ENCODE data around the gene PARD6A.

Gene PARD6A

DNA sequence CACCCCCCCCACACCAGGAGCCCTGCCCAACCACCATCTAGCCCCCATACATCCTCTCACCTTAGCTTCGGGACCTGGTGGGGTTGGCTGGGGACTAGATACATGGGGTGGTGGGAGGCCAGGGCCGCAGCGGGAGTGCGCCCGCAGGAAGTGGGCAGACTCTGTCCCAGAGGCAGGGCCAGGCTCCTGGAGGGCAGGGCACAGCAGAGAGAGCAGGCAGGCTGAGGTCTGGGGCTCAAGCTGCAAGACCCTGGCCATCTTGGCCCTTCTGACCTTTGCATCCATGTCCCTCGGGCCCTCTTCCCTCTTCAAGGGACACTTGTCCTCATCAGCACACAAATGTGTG lies 3.1 kb downstream of the PARD6A start (continued):
- TF ChIP-seq, protein P1, sequence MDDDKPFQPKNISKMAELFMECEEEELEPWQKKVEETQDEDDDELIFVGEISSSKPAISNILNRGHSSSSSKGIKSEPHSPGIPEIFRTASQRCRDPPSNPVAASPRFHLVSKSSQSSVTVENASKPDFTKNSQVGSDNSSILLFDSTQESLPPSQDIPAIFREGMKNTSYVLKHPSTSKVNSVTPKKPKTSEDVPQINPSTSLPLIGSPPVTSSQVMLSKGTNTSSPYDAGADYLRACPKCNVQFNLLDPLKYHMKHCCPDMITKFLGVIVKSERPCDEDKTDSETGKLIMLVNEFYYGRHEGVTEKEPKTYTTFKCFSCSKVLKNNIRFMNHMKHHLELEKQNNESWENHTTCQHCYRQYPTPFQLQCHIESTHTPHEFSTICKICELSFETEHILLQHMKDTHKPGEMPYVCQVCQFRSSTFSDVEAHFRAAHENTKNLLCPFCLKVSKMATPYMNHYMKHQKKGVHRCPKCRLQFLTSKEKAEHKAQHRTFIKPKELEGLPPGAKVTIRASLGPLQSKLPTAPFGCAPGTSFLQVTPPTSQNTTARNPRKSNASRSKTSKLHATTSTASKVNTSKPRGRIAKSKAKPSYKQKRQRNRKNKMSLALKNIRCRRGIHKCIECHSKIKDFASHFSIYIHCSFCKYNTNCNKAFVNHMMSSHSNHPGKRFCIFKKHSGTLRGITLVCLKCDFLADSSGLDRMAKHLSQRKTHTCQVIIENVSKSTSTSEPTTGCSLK (tag by site-specific recombination; IDR thresholded peaks at IDR 0.05): no peak

DNA sequence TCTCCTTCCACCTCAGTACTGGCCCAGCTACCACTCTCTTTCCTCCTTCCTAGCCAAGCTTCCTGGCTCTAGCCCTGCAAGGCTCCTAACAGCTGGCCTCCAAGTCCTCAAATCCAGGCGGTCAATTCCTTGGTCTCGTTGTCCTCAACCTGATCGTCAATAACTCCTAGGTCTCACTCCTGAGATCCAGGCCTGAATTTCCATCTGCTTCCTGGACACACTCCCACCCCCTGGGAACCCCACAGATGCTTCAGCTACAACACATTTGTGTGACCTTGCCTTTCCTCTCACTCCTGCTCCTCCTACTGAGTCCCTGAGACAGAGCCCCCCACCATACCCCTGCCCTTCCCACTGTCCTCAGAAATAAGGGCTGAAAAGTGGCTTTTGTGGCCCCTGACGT lies 3.5 kb downstream of the PARD6A start:
- Histone ChIP-seq H3K9me3 (ENCODE audit: control insufficient read depth, insufficient read depth, low read depth, low read length) (no peaks in the 10 kb centered on the region), H3K36me3 (ENCODE audit: control insufficient read depth in 2 of 2, insufficient read depth in 1 of 2, low read length in 2 of 2) (peaks cover 0 to 37% of the 10 kb centered on the region in 2 experiments; a peak in 1 of 3 replicates), H3K27ac (ENCODE audit: extremely low read depth, low read depth, low read length) (no peak overlapping the region), H3K4me3 (ENCODE audit: low read depth, low read length) (no peak overlapping the region), H3K4me1 (ENCODE audit: control insufficient read depth, insufficient read depth, low read length) (0 out of 2 replicates have a peak, but pooled peaks cover under 1% of the 10 kb centered on the region)
- POLR2A ChIA-PET: interaction anchor here (0.6 kb wide), 1 partner anchor 271 kb away, joined by 3 read pairs; no protein-coding TSS in a partner anchor
- no peak for TF ChIP-seq ZNF114 (tag by site-specific recombination; IDR thresholded peaks at IDR 0.05)
- no peak for TF ChIP-seq ZNF24 (tag by site-specific recombination; IDR thresholded peaks at IDR 0.05)
- TF ChIP-seq ZNF266 (tag by site-specific recombination; IDR thresholded peaks at IDR 0.05; ENCODE audit: low read depth): no peak
- TF ChIP-seq ZNF830 (tag by site-specific recombination; IDR thresholded peaks at IDR 0.05; ENCODE audit: low read depth): no peak
- no peak for TF ChIP-seq ZNF19 (tag by site-specific recombination; IDR thresholded peaks at IDR 0.05; ENCODE audit: low read depth)
- TF ChIP-seq ZNF768 (tag by site-specific recombination; IDR thresholded peaks at IDR 0.05): no peak
- CTCF ChIA-PET: interaction anchor here (1.0 to 1.3 kb wide), 3 partner anchors 8 to 143 kb away, joined by 3 to 6 read pairs (median 3); no protein-coding TSS in a partner anchor

DNA sequence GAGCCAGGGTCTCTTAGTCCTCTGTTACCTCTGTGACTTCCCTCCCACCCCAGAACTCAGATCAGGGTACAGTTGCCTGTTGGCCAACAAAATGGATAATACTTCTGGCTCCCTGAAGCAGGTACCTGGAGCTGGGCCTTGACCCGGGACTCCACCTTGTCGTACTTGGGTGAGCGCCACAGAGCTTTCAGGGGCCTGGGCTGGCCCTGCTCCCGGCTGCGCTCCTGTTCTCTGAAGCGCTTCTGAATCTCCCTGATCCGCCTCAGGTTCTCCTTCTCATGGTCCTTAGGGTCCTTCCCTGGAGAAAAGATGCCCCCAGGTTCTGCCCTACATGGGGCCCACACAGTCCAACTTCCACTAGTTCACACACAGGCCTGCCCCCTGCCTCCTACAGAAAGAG lies 4.1 kb downstream of the PARD6A start:
- ChIA-PET POLR2A (no interaction called here), CTCF (interaction anchor here (1.3 kb wide), 2 partner anchors 9 to 144 kb away, joined by 3 to 6 read pairs; no protein-coding TSS in a partner anchor)
- H3K36me3 ChIP-seq (ENCODE audit: control insufficient read depth in 2 of 2, insufficient read depth in 1 of 2, low read length in 2 of 2): peaks cover 0 to 37% of the 10 kb centered on the region in 2 experiments; a peak in 1 of 3 replicates
- H3K27ac ChIP-seq (ENCODE audit: extremely low read depth, low read depth, low read length): no peak overlapping the region
- H3K4me1 ChIP-seq (ENCODE audit: control insufficient read depth, insufficient read depth, low read length): no peaks in the 10 kb centered on the region
- no peak overlapping the region for H3K4me3 ChIP-seq (ENCODE audit: low read depth, low read length)
- H3K9me3 ChIP-seq (ENCODE audit: control insufficient read depth, insufficient read depth, low read depth, low read length): no peaks in the 10 kb centered on the region
- TF ChIP-seq, protein P2, sequence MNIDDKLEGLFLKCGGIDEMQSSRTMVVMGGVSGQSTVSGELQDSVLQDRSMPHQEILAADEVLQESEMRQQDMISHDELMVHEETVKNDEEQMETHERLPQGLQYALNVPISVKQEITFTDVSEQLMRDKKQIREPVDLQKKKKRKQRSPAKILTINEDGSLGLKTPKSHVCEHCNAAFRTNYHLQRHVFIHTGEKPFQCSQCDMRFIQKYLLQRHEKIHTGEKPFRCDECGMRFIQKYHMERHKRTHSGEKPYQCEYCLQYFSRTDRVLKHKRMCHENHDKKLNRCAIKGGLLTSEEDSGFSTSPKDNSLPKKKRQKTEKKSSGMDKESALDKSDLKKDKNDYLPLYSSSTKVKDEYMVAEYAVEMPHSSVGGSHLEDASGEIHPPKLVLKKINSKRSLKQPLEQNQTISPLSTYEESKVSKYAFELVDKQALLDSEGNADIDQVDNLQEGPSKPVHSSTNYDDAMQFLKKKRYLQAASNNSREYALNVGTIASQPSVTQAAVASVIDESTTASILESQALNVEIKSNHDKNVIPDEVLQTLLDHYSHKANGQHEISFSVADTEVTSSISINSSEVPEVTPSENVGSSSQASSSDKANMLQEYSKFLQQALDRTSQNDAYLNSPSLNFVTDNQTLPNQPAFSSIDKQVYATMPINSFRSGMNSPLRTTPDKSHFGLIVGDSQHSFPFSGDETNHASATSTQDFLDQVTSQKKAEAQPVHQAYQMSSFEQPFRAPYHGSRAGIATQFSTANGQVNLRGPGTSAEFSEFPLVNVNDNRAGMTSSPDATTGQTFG (tag by site-specific recombination; IDR thresholded peaks at IDR 0.05; ENCODE audit: borderline replicate concordance): no peak
- TF ChIP-seq ZNF223 (tag by site-specific recombination; IDR thresholded peaks at IDR 0.05) (no peak), ZNF140 (tag by site-specific recombination; IDR thresholded peaks at IDR 0.05) (no peak), ZNF610 (tag by site-specific recombination; IDR thresholded peaks at IDR 0.05; ENCODE audit: borderline replicate concordance) (no peak), ZNF658 (tag by site-specific recombination; IDR thresholded peaks at IDR 0.05) (no peak), ZNF221 (tag by site-specific recombination; IDR thresholded peaks at IDR 0.05; ENCODE audit: borderline replicate concordance) (no peak), ZNF335 (tag by site-specific recombination; conservative IDR thresholded peaks at IDR 0.05) (no peak), GLIS2 (tag by site-specific recombination; IDR thresholded peaks at IDR 0.05) (no peak), KLF1 (tag by site-specific recombination; IDR thresholded peaks at IDR 0.05) (no peak), ZSCAN16 (tag by site-specific recombination; IDR thresholded peaks at IDR 0.05) (no peak)
- TF ChIP-seq, protein P3, sequence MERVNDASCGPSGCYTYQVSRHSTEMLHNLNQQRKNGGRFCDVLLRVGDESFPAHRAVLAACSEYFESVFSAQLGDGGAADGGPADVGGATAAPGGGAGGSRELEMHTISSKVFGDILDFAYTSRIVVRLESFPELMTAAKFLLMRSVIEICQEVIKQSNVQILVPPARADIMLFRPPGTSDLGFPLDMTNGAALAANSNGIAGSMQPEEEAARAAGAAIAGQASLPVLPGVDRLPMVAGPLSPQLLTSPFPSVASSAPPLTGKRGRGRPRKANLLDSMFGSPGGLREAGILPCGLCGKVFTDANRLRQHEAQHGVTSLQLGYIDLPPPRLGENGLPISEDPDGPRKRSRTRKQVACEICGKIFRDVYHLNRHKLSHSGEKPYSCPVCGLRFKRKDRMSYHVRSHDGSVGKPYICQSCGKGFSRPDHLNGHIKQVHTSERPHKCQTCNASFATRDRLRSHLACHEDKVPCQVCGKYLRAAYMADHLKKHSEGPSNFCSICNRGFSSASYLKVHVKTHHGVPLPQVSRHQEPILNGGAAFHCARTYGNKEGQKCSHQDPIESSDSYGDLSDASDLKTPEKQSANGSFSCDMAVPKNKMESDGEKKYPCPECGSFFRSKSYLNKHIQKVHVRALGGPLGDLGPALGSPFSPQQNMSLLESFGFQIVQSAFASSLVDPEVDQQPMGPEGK (tag by site-specific recombination; IDR thresholded peaks at IDR 0.05): no peak
- TF ChIP-seq, protein P4, sequence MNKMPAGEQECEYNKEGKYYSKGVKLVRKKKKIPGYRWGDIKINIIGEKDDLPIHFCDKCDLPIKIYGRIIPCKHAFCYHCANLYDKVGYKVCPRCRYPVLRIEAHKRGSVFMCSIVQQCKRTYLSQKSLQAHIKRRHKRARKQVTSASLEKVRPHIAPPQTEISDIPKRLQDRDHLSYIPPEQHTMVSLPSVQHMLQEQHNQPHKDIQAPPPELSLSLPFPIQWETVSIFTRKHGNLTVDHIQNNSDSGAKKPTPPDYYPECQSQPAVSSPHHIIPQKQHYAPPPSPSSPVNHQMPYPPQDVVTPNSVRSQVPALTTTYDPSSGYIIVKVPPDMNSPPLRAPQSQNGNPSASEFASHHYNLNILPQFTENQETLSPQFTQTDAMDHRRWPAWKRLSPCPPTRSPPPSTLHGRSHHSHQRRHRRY (tag by site-specific recombination; IDR thresholded peaks at IDR 0.05): no peak
